Suprapubic skin (tissue), 4 donors: ENCODE results near the gene PRKCE.

ENCODE experiments used
- EP300 ChIP-seq: sonication (generic); formaldehyde crosslinking; IDR thresholded peaks from one replicate; pipeline ENCODE4 v1.6.1; 2017; ENCODE audit warnings: antibody characterized with exemption
- POLR2A ChIP-seq, 2 donors: fragments of 450-650 bp; IDR thresholded peaks; one replicate each; pipeline ENCODE4 v1.6.1; 2017; ENCODE audit warnings: antibody characterized with exemption in 2 of 2, mild to moderate bottlenecking in 2 of 2, moderate library complexity in 2 of 2
- POLR2AphosphoS5 ChIP-seq, 3 donors: sonication (generic); formaldehyde crosslinking; IDR thresholded peaks; one replicate each; pipeline ENCODE4 v1.6.1; 2017; ENCODE audit warnings: antibody characterized with exemption in 3 of 3

DNA sequence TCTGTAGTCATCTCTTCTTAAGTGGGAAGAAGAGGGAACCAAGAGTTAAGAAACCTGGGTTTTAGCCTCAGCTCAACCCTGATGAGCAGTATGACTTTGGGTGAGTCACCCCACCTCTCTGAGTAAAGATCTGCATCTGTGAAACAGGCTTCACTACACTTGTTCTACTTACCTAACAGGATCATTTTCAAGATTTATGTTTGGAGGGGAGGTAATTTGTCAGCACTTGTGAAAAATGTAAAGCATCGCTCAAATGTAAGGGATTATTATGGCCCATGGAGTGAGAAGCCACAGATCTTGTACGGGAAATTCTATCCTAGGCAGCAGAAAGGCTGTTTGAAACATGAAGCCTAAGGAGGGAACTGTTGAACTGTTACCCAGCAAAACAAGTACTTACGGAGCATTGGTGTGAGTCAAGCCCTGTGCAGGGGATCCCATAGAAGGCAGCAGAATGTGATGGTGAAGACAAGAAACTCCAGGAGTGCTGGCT is 160.6 kb downstream of the PRKCE start:
- no peak for TF ChIP-seq POLR2A (IDR thresholded peaks at IDR 0.05)
- TF ChIP-seq EP300: no peak
- TF ChIP-seq POLR2AphosphoS5 (IDR thresholded peaks at IDR 0.05): no peak
